ENCODE results near the gene NEAT1.
A peak's percentile ranks its signal among the peaks of the same experiment; 100 is the strongest.

NEAT1 gene

GRCh38 chr11:65390099-65390941 lies 32.3 kb upstream of the NEAT1 start:
- DNase-seq = no peak

DNA sequence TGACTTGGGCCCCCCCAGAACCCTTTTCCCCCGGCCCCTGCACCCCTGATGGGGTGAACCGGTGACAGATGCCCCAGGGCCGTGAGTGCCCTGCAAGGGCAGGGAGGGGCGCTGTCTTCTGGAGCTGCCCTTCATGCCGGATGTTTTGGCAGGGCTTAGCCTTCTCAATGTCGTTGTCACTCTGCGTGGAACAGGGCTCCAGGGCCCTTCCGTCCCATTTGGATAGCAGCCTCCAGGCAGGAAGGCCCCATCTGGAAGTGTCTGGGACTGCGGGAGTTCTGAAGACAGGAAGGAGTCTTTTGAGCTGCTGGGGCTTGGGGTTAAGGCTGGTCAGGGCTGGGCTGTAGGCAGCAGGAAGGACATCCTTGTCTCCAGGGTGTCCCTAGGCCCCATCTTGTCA lies 31.6 kb upstream of the NEAT1 start:
- no peak for DNase-seq

GRCh38 chr11:65392186-65392829 lies 30.3 kb upstream of the NEAT1 start:
- DNase-seq = no peak

DNA sequence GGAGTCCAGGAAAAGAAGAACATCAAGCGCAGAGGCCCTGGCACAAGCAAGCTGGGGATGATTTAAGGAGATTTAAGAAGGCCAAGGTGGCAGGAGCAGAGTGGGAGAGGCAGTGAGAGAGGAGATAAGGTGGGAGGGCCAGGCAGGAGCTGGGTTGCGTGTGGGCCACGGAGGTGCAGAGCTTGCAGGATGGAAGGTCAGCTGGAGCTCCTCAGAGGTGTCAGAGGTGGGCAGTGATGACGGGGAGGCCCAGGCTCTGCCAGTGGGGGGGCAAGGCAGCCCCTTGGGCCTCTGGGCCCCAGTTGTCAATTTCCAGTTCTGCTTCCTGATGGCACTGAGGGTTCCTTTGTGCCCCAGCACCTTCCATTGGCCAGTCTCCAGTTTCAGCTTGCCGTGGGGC lies 29.7 kb upstream of the NEAT1 start:
- no peak for DNase-seq

DNA sequence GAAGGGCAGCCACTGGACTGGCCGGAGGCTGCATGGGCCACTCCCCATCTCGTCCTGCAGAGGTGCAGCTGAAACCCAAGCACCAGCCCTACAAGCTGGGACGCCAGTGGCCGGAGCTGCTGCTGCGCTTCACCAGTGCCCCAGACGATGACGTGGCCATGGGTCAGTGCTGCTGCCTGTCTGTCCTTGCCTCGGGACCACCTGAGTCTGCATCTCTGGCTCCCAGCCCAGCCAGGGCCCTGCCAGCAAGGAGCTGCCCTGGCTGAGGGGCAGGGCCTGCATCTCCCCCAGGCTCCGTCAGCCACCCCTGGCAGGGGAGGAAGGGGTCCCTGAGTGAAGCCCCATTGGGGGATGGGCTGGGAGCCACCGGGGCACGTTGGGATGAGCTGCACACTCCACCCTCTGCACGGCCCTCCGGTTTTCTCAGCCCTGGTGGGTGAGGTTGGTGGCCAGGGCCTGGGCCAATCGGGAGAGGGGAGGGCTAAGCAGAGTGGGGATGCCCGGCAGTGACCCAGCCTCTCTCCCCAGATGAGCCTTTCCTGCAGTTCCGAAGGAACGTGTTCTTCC lies 29.0 kb upstream of the NEAT1 start:
- no peak for DNase-seq

GRCh38 chr11:65394125-65394536 lies 28.5 kb upstream of the NEAT1 start:
- DNase-seq = no peak

DNA sequence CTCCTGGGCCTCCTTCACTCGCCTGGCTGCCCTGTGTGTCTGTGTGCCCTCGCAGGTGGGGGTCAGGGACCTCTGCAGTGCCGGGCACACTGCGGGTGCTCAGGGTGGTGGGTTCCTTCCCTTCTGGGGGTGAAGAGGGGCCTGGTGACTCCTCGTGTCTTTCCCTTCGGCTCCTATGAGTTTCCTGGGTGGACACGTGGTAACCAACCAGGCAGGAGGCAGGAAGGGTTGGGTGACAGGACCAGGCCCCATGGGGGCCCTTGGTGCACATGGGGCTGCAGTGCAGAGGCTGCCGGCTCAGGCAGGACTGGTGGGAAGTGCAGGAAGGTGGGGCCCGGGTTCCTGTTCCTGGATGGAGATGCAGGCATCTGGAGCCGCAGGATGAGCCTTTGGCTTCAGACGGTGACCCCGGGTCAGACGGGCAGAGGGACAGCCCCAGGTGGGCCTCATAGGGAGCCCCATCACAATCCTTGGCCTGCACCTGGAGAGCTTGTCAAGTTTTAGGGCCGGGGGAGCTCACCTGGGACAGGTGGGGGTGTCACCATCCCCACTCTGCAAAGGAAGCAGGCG lies 26.6 kb upstream of the NEAT1 start:
- no peak for DNase-seq

GRCh38 chr11:65396769-65397745 lies 25.5 kb upstream of the NEAT1 start:
- no peak for DNase-seq

- DNase-seq = no peak
These were observed 24.2 kb upstream of the NEAT1 start for GRCh38 chr11:65398362-65398910.

DNA sequence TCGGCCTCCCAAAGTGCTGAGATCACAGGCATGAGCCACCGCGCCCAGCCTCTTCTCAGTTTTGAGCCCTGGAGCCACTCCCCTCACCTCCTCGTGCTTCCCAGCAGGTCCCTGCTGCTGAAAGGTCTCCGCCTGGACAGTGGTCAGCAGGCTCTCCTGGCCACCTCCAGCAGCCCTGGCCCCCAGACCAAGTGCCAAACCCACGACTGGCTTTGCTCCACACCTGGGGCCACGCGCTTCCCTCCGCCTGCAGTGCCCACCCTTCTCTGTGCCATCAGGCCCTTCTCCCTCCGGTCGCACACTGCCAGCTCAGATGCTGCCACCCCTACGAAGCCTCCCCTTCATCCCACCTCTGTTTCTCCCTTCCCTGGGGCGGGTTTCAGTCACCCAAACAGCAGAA lies 23.3 kb upstream of the NEAT1 start:
- no peak for DNase-seq

GRCh38 chr11:65399845-65400244 lies 22.8 kb upstream of the NEAT1 start:
- DNase-seq = no peak

DNA sequence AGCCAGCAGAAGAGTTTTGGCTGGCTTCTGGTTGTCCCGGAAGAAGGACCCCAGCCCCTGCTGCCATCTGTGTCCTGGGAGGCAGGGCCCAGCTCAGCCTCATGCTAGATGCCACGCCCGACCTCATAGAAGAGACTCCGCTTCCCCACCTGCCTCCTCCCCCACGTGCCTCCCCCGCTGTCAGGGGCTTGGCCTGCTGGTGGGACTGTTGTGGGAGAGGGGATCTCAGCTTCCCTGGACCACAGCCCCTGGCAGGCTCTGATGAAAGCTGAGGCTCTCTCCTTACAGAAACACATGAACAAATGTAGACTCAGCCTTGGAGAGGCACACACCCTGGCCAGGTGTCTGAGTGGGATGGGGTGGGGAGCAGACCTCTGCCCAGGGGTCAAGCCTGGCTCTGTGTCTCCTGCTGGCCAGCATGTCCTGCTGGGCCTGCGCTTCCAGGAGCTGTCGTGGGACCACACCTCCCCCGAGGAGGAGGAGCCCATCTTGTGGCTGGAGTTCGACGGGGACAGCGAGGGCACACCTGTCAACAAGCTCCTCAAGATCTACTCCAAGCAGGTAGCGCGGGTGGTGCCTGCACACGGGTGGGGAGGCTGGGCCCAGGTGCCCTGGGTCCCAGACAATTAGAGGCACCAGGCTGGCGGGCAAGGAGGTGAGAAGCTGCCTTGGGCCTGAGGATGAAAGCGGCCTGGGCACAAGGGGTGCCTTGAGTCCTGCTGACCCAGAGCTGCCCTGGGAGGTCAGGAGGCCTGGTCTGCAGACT lies 22.1 kb upstream of the NEAT1 start:
- no peak for DNase-seq

- no peak for DNase-seq
These were observed 21.4 kb upstream of the NEAT1 start for GRCh38 chr11:65401073-65401802.

- DNase-seq = no peak
These were observed 20.8 kb upstream of the NEAT1 start for GRCh38 chr11:65401803-65402248.

- DNase-seq = no peak
These were observed 19.8 kb upstream of the NEAT1 start for GRCh38 chr11:65402790-65403189.

DNA sequence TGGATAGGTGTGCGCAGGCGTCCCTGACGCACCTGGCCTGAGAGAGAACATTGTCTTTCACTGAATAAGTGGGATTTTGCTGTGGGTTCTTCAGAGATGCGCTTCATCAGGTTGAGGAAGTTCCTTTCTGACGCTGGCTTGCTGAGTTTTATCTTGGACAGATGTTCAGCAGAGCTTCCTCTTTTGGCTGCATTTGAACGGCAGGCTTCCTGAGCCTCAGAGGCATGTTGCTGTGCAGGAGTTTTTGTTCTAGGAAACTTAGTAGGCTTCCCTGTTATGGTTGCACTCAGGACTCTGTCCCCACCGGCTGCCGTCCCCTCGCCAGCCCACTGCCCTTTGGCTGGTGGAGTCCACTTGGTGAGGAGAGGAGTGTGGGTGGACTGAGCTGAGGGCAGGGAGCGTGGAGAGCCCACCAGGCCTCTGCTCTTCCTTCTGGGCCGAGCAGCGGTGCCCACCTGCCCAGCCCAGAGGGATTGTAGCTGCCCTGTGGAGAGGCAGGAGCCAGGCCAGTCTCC lies 18.9 kb upstream of the NEAT1 start:
- DNase-seq = peak in 1 of 2 donors; percentile 57

DNA sequence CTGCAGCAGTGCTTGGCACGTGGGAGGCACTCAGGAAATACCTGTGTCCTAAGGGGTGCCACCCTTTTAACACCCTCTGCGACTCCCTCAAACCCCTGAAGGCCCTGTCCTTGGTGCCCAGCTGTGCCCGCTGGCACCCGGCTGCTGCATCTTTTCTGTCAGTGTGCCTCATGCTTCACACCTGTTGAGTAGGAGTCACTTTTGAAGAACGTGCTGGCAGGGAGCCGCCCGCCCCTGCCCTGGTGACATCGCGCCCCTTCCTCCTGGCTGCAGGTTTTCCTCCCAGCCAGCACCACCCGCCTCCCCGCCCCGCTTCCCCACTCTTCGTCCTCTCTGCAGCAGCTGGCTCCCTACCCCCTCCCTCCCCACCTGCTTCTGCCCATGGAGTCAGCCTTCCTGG lies 18.4 kb upstream of the NEAT1 start:
- DNase-seq = no peak

GRCh38 chr11:65404638-65405339 lies 17.8 kb upstream of the NEAT1 start:
- no peak for DNase-seq

GRCh38 chr11:65410936-65411680 lies 11.5 kb upstream of the NEAT1 start:
- DNase-seq = no peak
